HCT116 (cell line): ENCODE results near the gene SERINC5.

Experiments
- RAD21 ChIP-seq: IDR thresholded peaks from 2 replicates; pipeline ENCODE4 v1.6.1; 2012; ENCODE audit warnings: low read depth, mild to moderate bottlenecking
- SIN3A ChIP-seq: IDR thresholded peaks from 2 replicates; pipeline ENCODE4 v1.6.1; 2012; ENCODE audit warnings: low read depth
- TF ChIP-seq, protein P1 (sequence below): IDR thresholded peaks from 2 replicates; pipeline ENCODE4 v1.6.1; 2012
- TF ChIP-seq, protein P2 (sequence below), 3 experiments: fragments of 200-600 bp in 1 of 3; sonication (generic) in 1 of 3; IDR thresholded peaks in 2 of 3; conservative IDR thresholded peaks in 1 of 3; 2 replicates each; pipeline ENCODE4 v1.5.1; 2012 to 2017; ENCODE audit warnings: low read depth in 2 of 3, low read length in 2 of 3, antibody characterized with exemption in 1 of 3, borderline replicate concordance in 1 of 3, control low read depth in 1 of 3, mild to moderate bottlenecking in 1 of 3, mixed read lengths in 1 of 3, mixed run types in 1 of 3, moderate library complexity in 1 of 3; ENCODE audit not compliant: insufficient read depth in 1 of 3
- TF ChIP-seq, protein P3 (sequence below): IDR thresholded peaks from 2 replicates; pipeline ENCODE4 v1.6.1; 2011; ENCODE audit warnings: mild to moderate bottlenecking, low read length, moderate library complexity; ENCODE audit not compliant: insufficient replicate concordance; ENCODE audit errors: extremely low read depth

DNA sequence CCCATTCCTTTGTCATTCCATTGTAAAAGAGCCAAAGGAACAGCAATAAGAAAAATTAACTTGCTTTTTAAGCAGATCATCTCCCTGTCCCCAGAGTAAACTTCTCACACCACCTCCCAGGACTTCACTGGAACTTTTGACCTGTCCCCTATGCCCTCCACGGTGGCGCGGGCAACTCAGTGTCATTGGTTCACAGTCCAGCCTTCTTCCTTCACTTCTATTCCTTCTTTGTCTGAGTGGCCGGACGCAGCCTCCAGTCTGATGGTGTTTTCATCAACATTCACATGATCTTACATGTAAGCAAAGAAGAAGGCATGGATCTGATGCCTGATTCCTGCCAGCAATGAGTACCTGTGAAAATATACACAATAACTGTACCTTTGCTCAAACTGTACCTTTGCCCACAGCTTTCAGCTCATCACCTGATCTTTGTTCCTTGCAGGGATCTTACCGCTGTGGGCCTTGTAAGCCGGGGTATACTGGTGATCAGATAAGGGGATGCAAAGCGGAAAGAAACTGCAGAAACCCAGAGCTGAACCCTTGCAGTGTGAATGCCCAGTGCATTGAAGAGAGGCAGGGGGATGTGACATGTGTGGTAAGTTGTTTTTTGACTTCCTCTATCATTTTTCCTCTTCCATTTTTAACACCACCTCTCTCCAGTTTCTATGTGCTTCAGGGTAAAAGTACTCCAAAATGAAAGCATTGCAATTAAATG lies 188.2 kb downstream of the SERINC5 start:
- TF ChIP-seq RAD21 (no peak), SIN3A (no peak)
- TF ChIP-seq, protein P1, sequence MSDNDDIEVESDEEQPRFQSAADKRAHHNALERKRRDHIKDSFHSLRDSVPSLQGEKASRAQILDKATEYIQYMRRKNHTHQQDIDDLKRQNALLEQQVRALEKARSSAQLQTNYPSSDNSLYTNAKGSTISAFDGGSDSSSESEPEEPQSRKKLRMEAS = no peak
- TF ChIP-seq, protein P2, sequence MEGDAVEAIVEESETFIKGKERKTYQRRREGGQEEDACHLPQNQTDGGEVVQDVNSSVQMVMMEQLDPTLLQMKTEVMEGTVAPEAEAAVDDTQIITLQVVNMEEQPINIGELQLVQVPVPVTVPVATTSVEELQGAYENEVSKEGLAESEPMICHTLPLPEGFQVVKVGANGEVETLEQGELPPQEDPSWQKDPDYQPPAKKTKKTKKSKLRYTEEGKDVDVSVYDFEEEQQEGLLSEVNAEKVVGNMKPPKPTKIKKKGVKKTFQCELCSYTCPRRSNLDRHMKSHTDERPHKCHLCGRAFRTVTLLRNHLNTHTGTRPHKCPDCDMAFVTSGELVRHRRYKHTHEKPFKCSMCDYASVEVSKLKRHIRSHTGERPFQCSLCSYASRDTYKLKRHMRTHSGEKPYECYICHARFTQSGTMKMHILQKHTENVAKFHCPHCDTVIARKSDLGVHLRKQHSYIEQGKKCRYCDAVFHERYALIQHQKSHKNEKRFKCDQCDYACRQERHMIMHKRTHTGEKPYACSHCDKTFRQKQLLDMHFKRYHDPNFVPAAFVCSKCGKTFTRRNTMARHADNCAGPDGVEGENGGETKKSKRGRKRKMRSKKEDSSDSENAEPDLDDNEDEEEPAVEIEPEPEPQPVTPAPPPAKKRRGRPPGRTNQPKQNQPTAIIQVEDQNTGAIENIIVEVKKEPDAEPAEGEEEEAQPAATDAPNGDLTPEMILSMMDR (IDR thresholded peaks at IDR 0.05 in 2 of 3, conservative IDR thresholded peaks at IDR 0.05 in 1 of 3; ENCODE audit: borderline replicate concordance in 1 of 3, insufficient read depth in 1 of 3, low read depth in 2 of 3, low read length in 2 of 3) = no peak
- TF ChIP-seq, protein P3, sequence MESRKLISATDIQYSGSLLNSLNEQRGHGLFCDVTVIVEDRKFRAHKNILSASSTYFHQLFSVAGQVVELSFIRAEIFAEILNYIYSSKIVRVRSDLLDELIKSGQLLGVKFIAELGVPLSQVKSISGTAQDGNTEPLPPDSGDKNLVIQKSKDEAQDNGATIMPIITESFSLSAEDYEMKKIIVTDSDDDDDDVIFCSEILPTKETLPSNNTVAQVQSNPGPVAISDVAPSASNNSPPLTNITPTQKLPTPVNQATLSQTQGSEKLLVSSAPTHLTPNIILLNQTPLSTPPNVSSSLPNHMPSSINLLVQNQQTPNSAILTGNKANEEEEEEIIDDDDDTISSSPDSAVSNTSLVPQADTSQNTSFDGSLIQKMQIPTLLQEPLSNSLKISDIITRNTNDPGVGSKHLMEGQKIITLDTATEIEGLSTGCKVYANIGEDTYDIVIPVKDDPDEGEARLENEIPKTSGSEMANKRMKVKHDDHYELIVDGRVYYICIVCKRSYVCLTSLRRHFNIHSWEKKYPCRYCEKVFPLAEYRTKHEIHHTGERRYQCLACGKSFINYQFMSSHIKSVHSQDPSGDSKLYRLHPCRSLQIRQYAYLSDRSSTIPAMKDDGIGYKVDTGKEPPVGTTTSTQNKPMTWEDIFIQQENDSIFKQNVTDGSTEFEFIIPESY = no peak
